Smooth muscle cell (in vitro differentiated cells): ENCODE measurements around the gene ID2. TPM values are rescaled to one million over a fixed set of nuclear protein-coding genes. Genes with fewer than 3 reads are reported as not detected.
A peak's percentile ranks its signal among the peaks of the same experiment; 100 is the strongest.

Experiments
- DNase-seq: peaks from one replicate; lab custom pipeline; 2025; ENCODE audit not compliant: unreplicated experiment; lab: John Stamatoyannopoulos, UW
- H2AFZ ChIP-seq: fragments of 200-600 bp; sonication (generic); 2 replicates; pipeline ENCODE4 v1.6.0; 2016; ENCODE audit warnings: antibody characterized with exemption, low read depth, mild to moderate bottlenecking
- H3F3A ChIP-seq: fragments of 200-600 bp; sonication (generic); 2 replicates; pipeline ENCODE4 v1.6.0; 2017; ENCODE audit warnings: antibody characterized with exemption, low read depth
- H3K27ac ChIP-seq: fragments of 200-600 bp; sonication (generic); 2 replicates; pipeline ENCODE4 v1.5.1; 2016; ENCODE audit warnings: low read depth, mild to moderate bottlenecking
- H3K27me3 ChIP-seq: fragments of 200-600 bp; sonication (generic); 2 replicates; pipeline ENCODE4 v1.6.1; 2016; ENCODE audit warnings: low read depth, mild to moderate bottlenecking
- H3K36me3 ChIP-seq: fragments of 200-600 bp; sonication (generic); 2 replicates; pipeline ENCODE4 v1.5.1; 2016; ENCODE audit warnings: low read depth
- H3K4me1 ChIP-seq: fragments of 200-600 bp; sonication (generic); 2 replicates; pipeline ENCODE4 v1.5.1; 2016; ENCODE audit warnings: low read depth
- H3K4me2 ChIP-seq: fragments of 200-600 bp; sonication (generic); 2 replicates; pipeline ENCODE4 v1.6.0; 2016; ENCODE audit warnings: mild to moderate bottlenecking
- H3K4me3 ChIP-seq: fragments of 200-600 bp; sonication (generic); 2 replicates; pipeline ENCODE4 v1.5.1; 2016; ENCODE audit warnings: mild to moderate bottlenecking
- H3K79me2 ChIP-seq: fragments of 200-600 bp; sonication (generic); 2 replicates; pipeline ENCODE4 v1.6.0; 2016; ENCODE audit warnings: low read depth, mild to moderate bottlenecking
- H3K9ac ChIP-seq: fragments of 200-600 bp; sonication (generic); 2 replicates; pipeline ENCODE4 v1.6.0; 2016; ENCODE audit warnings: low read depth
- H3K9me3 ChIP-seq: fragments of 200-600 bp; sonication (generic); replicated peaks from 2 replicates; pipeline ENCODE4 v1.5.1; 2016; ENCODE audit warnings: low read depth
- H4K20me1 ChIP-seq: fragments of 200-600 bp; sonication (generic); 2 replicates; pipeline ENCODE4 v1.6.0; 2016; ENCODE audit warnings: low read depth
- CTCF ChIP-seq: fragments of 200-600 bp; sonication (generic); IDR thresholded peaks from 2 replicates; pipeline ENCODE4 v1.5.1; 2017; ENCODE audit warnings: borderline replicate concordance, mild to moderate bottlenecking, antibody characterized with exemption; ENCODE audit not compliant: insufficient read depth, poor library complexity, severe bottlenecking
- WGBS: methylation state at CpG from one replicate; pipeline ENCODE4 v1.1.7; 2016; ENCODE audit warnings: low lambda C conversion rate; 5-methylcytosine and 5-hydroxymethylcytosine counted together
- polyA plus RNA-seq: library from polyadenylated mRNA; unstranded; fragments of >200 nt; fragmentation: Nextera tagmentation; extraction: Ambion mirVana; gene quantifications from 2 replicates; pipeline ENCODE4 v1.2.1, GENCODE V29; 2016
- total RNA-seq: library from RNA; depleted of rRNA; stranded (reverse); fragments of >200 nt; gene quantifications from 2 replicates; pipeline ENCODE4 v1.2.3, GENCODE V29; 2014

ID2 gene
- total and polyA plus RNA-seq, 2 experiments from 2014 or later = 83.9 to 218 TPM

GRCh38 chr2:8685697-8686358 is 4.0 kb downstream of the ID2 start:
- peaks cover 14% of the 10 kb centered on the region for H3F3A ChIP-seq
- peaks cover 32% of the 10 kb centered on the region for H3K79me2 ChIP-seq
- WGBS = 2% methylated on average over 41 of the region's 50 CpGs
- no peak overlapping the region for H3K9ac ChIP-seq
- peak overlapping the region; percentile 90 for H3K4me3 ChIP-seq
- peaks cover 32% of the 10 kb centered on the region for H4K20me1 ChIP-seq
- no peaks in the 10 kb centered on the region for H3K27me3 ChIP-seq
- H3K36me3 ChIP-seq = no peaks in the 10 kb centered on the region
- TF ChIP-seq CTCF = peak; percentile 99
- H3K9me3 ChIP-seq = no peaks in the 10 kb centered on the region
- peak overlapping the region; percentile 64 for H2AFZ ChIP-seq
- no peak overlapping the region for H3K27ac ChIP-seq
- H3K4me2 ChIP-seq = peak overlapping the region; percentile 89
- DNase-seq = peak; percentile 46
- peaks cover under 1% of the 10 kb centered on the region for H3K4me1 ChIP-seq

- H3K36me3 ChIP-seq = no peaks in the 10 kb centered on the region
- no peak for TF ChIP-seq CTCF
- H3K79me2 ChIP-seq = no peaks in the 10 kb centered on the region
- H3K27me3 ChIP-seq = no peaks in the 10 kb centered on the region
- no peak overlapping the region for H3K4me3 ChIP-seq
- no peak overlapping the region for H3K4me2 ChIP-seq
- no peaks in the 10 kb centered on the region for H4K20me1 ChIP-seq
- DNase-seq = no peak
- no peaks in the 10 kb centered on the region for H3K4me1 ChIP-seq
- no peaks in the 10 kb centered on the region for H3F3A ChIP-seq
- no peaks in the 10 kb centered on the region for H3K9me3 ChIP-seq
- no peak overlapping the region for H3K27ac ChIP-seq
- H2AFZ ChIP-seq = no peak overlapping the region
- WGBS = 96% methylated on average over 9 of the region's 9 CpGs
- H3K9ac ChIP-seq = no peak overlapping the region
Measured at GRCh38 chr2:8691859-8692437, 10.1 kb downstream of the ID2 start.

GRCh38 chr2:8692783-8693156 is 10.9 kb downstream of the ID2 start:
- Histone ChIP-seq H3K27ac (no peak overlapping the region), H3K79me2 (no peaks in the 10 kb centered on the region), H3K4me3 (no peak overlapping the region), H3K4me1 (no peaks in the 10 kb centered on the region), H3F3A (no peaks in the 10 kb centered on the region), H3K4me2 (peak overlapping the region; percentile 74), H4K20me1 (no peaks in the 10 kb centered on the region), H3K36me3 (no peaks in the 10 kb centered on the region), H3K9ac (no peak overlapping the region), H3K9me3 (no peaks in the 10 kb centered on the region), H3K27me3 (no peaks in the 10 kb centered on the region), H2AFZ (no peak overlapping the region)
- WGBS = 53% methylated on average over 7 of the region's 7 CpGs
- TF ChIP-seq CTCF = no peak
- no peak for DNase-seq
